NB4 (cell line): ENCODE measurements around the gene SPATA7.
"Not testable (repeated sequence)": the region's sequence is repeated elsewhere in the genome, so short reads cannot be mapped to it uniquely, and the experiment has no call there.

Experiments used
- DNase-seq: peaks from one replicate; pipeline ENCODE4 v3.0.0; 2010; ENCODE audit warnings: low read depth
- H3K4me3 ChIP-seq: one replicate; pipeline ENCODE4 v1.5.1; 2011; ENCODE audit warnings: mild to moderate bottlenecking, low read depth, low read length, moderate library complexity
- MYC ChIP-seq: IDR thresholded peaks from 2 replicates; pipeline ENCODE4 v1.6.1; 2011; ENCODE audit warnings: low read depth, low read length
- POLR2A ChIP-seq: IDR thresholded peaks from 2 replicates; pipeline ENCODE4 v1.6.1; 2011; ENCODE audit warnings: mild to moderate bottlenecking; ENCODE audit not compliant: insufficient read length; ENCODE audit errors: extremely low read depth
- TF ChIP-seq, protein P1 (sequence below): IDR thresholded peaks from one replicate; pipeline ENCODE4 v1.5.1; 2012; ENCODE audit warnings: low read depth, low read length
- TF ChIP-seq, protein P2 (sequence below): IDR thresholded peaks from 2 replicates; pipeline ENCODE4 v1.6.1; 2011; ENCODE audit warnings: low read depth, low read length

SPATA7 gene

DNA sequence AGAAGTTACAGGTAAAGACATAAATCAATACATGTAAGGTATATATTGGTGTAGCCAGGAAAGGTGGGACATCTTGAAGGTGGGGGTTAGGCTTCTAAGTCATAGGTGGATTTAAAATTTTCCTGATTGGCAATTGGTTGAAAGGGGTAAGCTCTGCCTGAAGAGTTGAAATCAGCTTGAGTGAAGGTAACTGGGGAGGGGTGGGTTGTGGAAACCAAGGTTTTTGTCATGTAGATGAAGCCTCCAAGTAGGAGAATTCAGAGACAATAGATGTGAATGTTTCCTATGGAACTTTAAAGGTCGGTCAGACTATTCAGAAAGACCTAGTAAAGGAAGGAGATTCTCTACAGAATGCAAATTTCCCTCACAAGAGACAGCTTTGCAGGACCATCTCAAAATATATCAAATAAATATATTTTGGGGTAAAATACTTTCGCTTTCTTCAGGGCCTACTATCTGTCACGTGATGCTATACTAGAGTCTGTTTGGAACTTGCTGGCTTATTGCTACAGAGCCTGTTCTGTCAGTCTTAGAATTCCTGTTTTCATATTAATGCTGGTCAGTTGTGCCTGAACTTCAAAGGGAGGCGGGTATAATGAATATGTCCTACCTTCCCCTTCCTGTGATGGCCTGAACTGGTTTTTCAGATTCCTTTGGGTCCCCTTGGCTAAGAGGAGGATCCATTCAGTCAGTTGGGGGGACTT, 20.6 kb upstream of the SPATA7 start:
- TF ChIP-seq, protein P1, sequence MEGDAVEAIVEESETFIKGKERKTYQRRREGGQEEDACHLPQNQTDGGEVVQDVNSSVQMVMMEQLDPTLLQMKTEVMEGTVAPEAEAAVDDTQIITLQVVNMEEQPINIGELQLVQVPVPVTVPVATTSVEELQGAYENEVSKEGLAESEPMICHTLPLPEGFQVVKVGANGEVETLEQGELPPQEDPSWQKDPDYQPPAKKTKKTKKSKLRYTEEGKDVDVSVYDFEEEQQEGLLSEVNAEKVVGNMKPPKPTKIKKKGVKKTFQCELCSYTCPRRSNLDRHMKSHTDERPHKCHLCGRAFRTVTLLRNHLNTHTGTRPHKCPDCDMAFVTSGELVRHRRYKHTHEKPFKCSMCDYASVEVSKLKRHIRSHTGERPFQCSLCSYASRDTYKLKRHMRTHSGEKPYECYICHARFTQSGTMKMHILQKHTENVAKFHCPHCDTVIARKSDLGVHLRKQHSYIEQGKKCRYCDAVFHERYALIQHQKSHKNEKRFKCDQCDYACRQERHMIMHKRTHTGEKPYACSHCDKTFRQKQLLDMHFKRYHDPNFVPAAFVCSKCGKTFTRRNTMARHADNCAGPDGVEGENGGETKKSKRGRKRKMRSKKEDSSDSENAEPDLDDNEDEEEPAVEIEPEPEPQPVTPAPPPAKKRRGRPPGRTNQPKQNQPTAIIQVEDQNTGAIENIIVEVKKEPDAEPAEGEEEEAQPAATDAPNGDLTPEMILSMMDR, result no peak
- TF ChIP-seq MYC (no peak), POLR2A (no peak)
- TF ChIP-seq, protein P2, sequence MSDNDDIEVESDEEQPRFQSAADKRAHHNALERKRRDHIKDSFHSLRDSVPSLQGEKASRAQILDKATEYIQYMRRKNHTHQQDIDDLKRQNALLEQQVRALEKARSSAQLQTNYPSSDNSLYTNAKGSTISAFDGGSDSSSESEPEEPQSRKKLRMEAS, result no peak
- DNase-seq, result no peak
- H3K4me3 ChIP-seq, result no peak overlapping the region

DNA sequence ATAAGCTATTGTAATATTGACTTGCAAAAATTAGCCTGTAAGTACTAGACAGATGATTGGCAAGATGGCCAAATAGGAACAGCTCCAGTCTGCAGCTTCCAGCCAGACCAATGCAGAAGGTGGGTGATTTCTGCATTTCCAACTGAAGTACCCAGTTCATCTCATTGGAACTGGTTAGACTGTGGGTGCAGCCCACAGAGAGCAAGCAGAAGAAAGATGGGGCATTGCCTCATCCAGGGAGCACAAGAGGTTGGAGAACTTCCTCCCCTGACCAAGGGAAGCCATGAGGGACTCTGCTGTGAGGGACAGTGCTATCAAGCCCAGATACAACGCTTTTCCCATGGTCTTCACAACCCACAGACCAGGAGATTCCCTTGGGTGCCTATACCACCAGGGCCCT, 16.0 kb upstream of the SPATA7 start:
- no peak overlapping the region for H3K4me3 ChIP-seq
- TF ChIP-seq MYC, result no peak
- TF ChIP-seq POLR2A, result no peak
- TF ChIP-seq, protein P1, result no peak
- TF ChIP-seq, protein P2, result no peak
- no peak for DNase-seq

DNA sequence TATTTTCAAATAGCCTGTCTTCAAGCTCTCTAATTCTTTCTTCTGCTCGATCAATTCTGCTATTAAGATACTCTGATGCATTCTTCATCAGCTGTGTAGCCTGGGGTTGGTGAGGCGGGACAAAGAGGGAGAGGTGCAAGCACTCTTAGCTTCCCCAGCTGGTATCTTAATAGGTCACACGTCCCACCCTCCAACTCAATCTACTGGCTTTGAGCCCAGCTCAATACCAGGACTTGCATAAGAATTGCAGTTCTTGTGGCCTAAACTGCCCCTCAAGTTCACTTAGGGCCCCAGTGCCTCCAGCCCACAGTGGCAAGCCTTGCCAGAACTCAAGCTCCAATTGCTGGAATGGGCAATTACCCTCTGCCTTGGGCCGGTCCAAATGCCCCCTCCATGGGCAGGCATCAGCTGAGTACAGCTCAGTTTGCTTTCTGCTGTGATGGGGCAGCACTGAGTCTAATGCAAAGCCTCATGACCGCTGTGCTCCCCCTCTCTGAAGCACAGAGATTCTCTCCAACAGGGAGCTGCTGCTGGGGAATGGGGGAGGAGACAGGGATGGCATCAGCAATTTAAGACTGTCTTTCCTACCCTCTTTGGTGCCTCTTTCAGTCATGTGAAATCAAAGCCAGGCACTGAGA, 5.6 kb upstream of the SPATA7 start:
- no peak for DNase-seq
- TF ChIP-seq POLR2A (no peak), MYC (no peak)
- TF ChIP-seq, protein P1, result no peak
- TF ChIP-seq, protein P2, result no peak
- no peak overlapping the region for H3K4me3 ChIP-seq

DNA sequence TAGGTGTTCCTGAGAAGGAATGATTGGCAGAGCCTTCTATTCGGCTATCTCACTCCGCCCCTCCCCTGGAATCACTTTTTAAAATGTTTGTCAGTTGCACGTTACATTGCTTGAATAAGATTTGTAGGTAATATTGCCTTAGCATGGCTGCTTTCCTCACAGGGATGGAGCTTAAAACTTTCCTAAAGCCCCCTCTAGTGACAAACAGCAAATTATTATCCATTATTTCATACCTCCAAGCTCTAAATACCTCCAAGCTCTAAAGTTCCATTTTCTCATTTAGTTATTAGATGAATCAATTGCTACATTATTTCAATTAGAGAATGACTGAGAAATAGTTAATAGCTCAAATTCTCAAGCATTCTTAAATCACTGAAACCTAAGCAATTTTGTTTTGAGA, 5.1 kb upstream of the SPATA7 start:
- H3K4me3 ChIP-seq, result no peak overlapping the region
- DNase-seq, result peak; percentile 4
- TF ChIP-seq, protein P2, result no peak

DNA sequence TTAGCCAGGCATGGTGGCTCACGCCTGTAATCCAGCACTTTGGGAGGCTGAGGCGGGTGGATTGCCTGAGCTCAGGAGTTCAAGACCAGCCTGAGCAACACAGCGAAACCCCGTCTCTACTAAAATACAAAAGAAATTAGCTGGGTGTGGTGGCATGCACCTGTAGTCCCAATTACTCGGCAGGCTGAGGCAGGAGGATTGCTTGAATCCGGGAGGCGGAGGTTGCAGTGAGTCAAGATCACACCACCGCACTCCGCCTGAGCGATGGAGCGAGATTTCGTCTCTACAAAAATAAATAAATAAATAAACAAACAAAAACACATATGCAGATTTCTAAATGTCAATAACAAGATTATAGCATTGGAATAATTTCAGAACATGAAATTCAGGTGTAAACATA, 3.8 kb upstream of the SPATA7 start:
- DNase-seq, H3K4me3 ChIP-seq: not testable (repeated sequence)

DNA sequence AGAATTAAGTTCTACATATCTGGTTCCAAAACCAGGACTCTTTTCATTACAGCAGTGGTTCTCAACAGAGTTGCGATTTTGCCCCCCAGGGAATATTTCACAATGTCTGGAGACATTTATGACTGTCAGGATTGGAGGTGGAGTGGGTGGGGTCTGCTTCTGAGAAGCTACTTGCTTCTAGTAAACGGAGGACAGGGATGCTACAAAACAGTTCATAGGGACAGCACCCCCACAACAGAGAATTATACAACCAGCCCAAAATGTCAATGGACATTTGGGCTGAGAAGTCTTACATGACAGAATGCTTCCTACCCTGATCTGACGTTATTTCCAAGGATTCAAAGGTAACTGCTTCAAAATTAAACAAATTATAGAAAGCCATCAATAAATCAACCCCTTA, 739 bp upstream of the SPATA7 start:
- peak overlapping the region; percentile 88 for H3K4me3 ChIP-seq
- TF ChIP-seq POLR2A, result no peak
- TF ChIP-seq MYC, result no peak
- TF ChIP-seq, protein P2, result no peak
- TF ChIP-seq, protein P1, result no peak
- DNase-seq, result peak; percentile 62
